Hematopoietic multipotent progenitor cell treated with erythropoietin and hydrocortisone succinate and interleukin-3 and kit ligand, for 6 days (in vitro differentiated cells): Measurements from ENCODE around the gene CISTR.

ENCODE experiments used
- DNase-seq: peaks from one replicate; pipeline ENCODE4 v3.0.0-alpha.2; 2015

CISTR gene

GRCh38 chr12:53714004-53714403, 37.8 kb downstream of the CISTR start:
- DNase-seq: no peak

DNA sequence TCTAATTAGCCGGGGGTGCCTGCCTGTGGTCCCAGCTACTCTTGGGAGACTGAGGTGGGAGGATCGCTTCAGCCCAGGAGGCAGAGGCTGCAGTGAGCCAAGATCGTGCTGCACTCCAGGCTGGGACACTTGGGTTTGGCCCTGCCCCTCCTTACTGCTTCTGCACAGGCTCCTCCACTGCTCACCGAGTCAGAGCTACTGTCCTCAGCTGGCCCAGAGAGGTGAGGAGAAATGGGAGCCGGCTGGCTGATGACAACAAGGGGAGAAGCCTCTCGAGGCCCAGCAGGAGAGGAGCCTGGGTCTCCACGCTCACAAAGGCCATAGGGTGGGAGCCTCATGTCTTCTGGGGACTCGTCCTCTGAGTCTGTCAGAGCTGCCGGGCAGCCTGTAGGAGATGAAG, 38.3 kb downstream of the CISTR start:
- DNase-seq: no peak

DNA sequence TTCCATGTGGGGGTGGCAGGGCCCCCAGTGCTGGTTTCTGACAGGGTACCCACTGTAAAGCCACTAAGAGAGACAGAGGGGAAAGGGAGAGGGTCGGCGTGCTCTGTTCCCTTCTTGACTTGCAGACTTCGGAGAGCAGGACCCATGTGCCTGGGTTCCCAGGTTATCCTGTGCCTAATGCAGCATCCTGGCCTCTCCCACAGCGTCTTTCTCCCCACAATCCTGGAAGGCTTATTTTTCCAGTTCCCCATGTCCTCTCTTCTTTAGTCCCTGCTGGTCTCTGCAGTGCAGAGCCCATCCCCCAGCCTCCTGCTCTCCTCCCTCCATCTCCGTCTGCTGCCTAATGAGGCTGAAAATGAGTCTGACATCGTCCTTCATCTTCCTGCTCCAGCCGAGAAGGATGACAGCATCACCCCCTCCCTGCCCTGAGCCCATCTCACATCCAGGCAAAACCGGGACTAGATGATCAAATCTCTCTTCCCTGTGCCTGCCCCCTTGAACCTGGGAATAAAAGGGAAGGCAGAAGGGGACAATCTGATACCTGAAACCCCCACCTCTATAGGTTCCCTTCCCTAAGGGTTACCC, 39.6 kb downstream of the CISTR start:
- no peak for DNase-seq

DNA sequence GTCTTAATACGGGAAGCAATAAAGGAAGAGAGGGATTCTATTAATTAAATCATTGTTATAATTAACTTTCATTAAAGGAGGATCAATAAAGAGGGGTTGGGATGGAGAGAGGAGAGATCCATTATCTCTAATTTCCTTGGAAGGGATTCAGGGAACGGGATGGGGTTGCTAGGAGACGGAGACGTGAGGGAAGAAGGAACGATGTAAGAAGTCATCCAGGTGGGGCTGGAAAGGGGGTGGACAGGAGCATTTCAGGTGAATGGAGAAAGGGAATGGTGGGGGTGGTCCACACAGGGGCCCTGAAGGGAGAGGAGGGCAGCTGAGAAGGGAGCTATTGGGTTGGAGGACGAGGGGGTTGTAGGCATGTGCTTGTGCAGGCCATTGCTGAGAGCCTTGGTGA, 41.7 kb downstream of the CISTR start:
- DNase-seq: no peak

DNA sequence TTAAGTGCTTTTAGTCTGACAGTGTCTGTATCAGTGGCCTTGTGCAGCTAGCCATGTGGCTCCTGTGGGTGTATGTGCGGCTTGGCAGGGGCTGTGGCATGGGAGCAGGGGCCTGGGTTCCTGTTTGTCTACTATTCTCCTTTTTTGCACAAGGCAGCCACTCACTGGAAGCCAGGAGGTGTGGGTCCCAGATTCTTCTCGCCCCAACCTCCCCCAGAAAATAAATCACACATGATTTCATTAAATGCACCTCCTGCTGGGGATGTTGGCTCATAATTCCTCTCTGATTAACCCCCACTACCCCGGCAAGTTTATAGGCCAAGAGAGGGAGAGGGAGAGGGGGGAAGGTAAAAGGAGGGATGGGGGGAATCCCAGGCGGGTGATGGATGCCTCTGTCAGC, 42.1 kb downstream of the CISTR start:
- DNase-seq: no peak

DNA sequence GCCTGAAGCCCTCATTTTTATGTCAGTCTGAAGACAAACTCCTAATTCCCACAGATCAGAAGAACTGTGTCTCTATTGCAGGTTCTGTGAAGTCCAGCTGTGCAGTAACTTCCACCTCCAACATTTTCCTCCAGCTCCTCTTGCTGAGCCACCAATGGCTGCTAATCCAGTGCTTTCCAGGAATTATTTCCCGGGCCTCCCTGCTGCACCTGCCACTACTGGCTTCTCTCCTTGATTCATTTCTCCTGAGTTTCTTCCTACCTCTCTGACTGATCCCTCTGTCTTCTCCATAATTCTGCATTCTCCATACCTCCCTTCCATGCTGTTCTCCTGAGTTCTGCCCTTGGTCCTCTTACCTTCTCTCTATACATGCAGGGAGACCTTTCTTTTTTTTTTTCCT, 45.7 kb downstream of the CISTR start:
- DNase-seq: no peak

GRCh38 chr12:53703756-53704155, 48.0 kb downstream of the CISTR start:
- no peak for DNase-seq

DNA sequence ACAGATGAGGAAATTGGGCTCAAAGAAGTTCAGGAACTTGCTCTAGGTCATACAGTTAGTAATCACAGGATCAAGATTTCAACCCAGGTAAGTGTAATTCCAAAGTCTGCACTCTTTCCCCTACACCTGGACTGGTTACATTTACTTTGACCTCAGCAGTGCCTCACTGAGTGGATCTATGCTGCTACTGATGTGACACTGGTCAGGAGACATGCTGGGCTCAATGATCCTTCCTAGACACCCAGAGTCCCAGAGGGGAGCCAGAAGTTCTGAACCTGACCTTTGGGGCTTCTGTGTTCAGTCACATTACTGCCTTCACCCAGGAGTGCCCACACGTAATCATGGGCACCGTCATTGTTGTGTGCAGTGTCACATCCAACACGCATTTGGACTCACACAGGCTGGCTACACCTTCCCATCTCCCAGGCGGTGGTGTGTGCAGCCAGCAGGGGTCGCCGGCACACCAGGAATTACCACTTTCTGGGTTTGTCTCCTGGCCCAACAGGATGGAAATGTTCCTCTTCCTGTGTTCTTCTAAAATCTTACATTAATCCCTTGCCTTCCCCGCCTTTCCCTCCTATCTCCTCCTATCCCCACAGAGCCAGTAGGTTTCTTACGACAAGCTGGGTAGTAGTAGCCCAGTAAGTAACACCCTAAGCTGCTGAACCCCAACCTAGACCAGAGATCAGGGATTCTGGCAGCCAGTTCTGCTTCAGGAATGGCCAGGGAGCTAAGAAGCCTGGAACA, 50.1 kb downstream of the CISTR start:
- DNase-seq: peak; percentile 80

DNA sequence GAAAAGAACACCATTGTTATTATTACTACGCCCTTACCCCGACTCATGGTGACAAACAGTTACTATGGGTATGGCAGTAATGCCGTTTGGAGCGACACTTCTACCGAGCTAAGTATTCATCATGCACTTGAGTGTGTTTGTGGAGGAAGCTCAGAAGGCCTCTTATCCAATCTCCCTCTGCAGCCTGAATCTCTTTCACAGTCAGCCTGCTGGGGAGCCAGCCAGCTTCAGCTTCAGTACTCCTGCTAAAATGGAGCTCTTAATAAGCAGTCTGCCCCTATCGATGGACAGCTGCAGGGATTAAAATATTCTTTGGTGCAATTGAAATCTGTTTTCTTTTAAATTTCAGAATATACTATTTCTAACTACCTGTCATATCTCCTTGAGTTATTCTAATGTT, 51.2 kb downstream of the CISTR start:
- no peak for DNase-seq

GRCh38 chr12:53699678-53700025, 52.1 kb downstream of the CISTR start:
- no peak for DNase-seq

DNA sequence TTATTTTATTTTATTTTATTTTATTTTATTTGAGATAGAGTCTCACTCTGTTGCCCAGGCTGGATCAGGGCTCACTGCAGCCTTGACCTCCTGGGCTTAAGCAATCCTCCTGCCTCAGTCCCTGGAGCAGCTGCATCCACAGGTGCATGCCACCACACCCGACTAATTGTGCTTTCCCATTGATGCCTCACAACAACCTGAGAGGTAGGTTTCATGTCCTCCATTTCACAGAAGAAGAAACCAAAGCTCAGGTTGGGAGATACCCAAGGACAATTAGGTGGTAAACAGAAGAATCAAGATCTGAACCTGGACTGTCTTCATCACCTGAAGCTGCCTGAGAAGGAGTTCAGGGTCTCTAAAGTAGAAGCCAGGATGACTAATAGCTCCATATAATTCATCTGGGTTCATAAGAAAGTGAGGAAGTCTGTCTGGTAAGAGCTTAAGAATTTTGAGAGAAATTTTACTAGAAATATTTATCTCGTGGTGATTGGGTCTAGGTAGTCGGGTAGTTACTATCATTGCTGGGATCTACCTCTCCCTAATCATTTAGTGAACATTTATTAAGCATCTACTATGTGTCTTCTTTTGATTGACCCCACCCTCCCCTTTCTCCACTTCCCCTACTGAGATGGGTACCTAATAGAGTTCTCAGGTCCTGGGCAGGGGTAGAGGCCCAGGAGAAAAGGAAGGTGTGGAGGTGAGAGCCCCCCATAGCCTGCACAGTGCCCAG, 52.7 kb downstream of the CISTR start:
- no peak for DNase-seq

DNA sequence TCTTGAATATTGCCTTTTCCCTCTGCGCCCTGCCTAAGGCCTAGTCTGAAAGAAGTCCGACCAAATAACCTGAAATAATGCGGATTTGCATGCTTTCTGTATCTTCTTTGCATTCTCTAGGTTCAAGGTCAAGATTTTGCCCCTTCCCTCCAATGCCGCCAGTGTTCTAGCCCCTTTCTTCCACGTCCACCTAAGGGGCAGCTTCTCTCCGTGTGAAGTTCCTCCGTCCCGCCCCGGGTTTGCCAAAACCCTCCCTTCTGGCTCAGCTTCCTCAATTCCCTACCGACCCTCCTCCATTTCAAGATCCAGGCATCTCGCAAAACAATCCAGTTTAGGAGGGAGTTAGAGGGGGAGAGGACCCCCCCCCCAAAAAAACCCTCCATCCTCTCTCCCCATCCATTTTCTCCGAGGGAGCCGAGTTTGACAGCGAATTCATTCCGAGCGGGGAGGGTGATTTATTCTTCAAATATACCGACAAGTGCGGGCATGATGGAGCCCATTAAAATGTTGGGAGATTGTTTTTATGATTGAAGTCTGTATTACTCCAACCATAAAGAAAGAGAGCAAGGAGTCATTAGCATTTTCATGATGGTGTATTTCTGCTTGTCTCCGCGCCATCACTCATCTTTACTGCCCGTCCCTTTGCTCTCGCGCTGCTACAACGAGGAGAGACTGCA, 55.0 kb downstream of the CISTR start:
- no peak for DNase-seq
